GM20000 (cell line): ENCODE results near the gene RTKN.

Experiments
- DNase-seq: peaks from one replicate; pipeline ENCODE4 v3.0.0; 2012; ENCODE audit warnings: low spot score
- TF ChIP-seq, protein P1 (sequence below): IDR thresholded peaks from 2 replicates; pipeline ENCODE4 v1.5.1; 2012; ENCODE audit warnings: mild to moderate bottlenecking, control low read depth; ENCODE audit errors: extremely low read depth, missing control alignments

RTKN gene

DNA sequence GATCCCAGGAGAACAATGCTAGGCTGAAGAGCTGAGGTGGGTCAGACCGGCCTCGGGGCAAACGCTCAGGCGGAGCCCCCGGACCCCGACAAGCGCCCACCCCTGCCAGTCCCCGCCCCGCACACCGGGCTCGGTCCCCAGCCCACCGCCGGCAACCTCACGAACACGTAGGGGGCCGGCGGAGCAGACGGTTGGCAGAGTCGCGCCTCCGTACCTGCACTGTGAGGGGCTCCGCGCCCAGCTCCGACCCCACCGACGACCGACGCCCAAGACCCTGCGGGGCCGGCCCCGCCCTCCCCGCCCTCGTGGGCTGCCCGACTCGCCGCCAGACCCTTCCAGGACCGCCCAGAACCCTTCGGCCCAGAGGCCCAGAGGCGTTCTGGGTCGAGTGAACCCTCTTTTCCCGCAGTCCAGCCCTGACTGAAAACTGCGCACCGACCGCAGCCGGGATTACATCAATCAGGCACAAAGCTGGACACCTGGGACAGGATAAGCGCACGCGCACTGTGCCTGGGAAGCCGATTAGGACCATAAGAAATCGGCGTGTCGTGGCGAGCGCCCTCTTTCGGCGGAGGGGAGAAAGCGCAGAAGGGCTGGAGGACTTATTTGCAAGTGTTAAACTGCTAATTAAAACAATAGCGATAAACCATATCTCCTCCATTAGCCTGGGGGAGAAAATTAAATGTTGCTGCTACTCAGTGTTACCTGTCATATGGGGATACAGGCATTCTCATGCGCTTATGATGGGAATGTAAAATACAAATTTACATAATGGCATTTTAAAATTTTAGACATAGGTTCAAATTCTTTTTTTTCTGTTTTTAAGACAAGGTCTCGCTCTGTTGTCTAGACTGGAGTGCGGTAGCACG lies 49.9 kb downstream of the RTKN start:
- peak; percentile 96 for DNase-seq

DNA sequence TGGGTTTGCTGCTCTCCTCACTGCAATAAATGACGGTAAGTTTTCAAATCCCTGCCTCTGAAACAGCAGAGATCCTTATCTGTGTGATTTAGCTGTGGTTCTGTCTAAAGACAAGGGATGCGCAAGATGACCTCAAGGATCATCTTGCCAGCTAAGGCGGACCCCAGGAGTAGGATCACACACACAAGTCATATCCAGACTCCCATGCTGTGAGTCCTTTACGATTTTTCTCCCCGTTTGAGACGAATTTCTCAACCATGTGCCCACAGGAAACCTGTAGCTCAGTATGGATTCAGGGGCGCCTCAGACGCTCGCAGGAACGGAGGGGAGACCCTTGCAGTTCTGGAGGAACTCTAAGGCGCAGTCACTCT lies 50.5 kb downstream of the RTKN start:
- no peak for DNase-seq
- TF ChIP-seq, protein P1, sequence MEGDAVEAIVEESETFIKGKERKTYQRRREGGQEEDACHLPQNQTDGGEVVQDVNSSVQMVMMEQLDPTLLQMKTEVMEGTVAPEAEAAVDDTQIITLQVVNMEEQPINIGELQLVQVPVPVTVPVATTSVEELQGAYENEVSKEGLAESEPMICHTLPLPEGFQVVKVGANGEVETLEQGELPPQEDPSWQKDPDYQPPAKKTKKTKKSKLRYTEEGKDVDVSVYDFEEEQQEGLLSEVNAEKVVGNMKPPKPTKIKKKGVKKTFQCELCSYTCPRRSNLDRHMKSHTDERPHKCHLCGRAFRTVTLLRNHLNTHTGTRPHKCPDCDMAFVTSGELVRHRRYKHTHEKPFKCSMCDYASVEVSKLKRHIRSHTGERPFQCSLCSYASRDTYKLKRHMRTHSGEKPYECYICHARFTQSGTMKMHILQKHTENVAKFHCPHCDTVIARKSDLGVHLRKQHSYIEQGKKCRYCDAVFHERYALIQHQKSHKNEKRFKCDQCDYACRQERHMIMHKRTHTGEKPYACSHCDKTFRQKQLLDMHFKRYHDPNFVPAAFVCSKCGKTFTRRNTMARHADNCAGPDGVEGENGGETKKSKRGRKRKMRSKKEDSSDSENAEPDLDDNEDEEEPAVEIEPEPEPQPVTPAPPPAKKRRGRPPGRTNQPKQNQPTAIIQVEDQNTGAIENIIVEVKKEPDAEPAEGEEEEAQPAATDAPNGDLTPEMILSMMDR: no peak

More for the DNA sequence above, 49.9 kb downstream of the RTKN start:
- TF ChIP-seq, protein P1: peak; percentile 96

DNA sequence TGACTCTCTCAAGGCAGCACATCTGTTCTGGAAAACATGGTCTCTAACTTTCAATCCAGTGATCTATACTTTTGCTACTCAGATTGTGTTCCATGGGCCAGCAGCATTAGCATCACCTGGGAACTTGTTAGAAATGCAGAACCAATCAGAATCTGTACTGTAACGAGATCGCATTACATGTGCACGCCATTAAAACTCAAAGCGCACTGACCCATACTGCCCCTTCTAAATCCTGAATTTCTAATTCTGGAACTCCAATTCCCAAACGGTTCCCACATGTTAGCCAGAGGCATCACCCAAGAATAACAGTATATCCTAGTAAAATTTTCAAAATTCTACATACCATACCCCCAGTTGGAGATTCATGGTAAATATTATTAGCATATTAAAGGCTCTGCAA lies 51.1 kb downstream of the RTKN start:
- TF ChIP-seq, protein P1: no peak
- DNase-seq: no peak

DNA sequence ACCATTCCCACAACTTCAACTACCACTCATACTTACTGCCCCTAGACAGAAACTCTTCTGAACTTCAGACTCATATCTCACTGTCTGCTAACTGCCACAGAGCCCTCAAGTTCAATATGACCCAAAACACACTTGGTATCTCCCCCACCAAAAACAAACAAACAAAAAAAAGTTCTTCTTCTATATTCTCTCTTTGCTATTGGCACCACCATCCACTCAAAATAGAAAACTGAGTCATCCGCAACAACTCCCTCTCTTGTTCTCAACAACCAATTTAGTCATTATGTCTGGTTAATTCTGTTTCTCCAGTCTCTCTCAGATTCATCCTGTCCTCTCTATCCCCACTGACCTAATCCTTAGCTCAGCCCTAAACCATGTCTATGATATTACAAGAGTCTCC lies 54.4 kb downstream of the RTKN start:
- TF ChIP-seq, protein P1: no peak
- no peak for DNase-seq

DNA sequence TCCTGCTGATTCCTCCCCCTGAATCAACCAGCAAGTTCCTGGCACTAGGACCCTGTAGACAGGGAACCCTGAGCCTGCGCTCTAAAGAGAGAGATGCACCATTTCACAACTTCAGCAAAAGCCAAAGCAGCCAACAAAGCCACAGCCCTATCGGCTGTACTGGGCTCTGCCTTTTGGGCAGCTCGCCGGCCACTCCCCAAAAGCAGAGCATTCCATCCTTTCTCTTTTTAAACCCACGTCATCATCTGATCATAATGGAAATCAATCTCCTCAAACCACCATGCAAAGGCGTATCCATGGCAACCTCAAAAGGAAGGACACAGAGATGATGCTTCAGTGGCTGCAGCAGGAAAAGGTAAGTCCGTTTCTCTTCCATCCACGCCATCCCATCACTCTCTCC lies 56.3 kb downstream of the RTKN start:
- DNase-seq: no peak

DNA sequence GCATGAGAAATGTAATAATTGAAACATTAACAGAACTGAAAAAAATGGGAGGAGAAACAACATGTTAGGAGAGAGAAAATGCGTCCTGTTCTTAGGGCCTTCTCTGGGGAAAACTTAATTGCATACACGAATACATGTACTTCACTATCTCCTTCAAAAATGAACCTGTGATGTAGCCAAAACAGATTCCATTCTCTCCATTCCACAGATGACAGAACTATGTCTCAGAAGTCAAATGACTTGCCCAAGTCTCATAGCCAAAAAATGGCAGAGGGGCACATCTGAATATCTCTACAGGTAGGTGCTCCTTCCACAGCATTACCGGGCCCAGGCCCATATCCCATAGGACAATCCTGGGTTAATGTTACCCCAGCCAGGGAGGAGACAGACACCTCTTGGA lies 57.7 kb downstream of the RTKN start:
- TF ChIP-seq, protein P1: no peak
- DNase-seq: no peak

More for the DNA sequence above, 56.3 kb downstream of the RTKN start:
- TF ChIP-seq, protein P1: no peak

DNA sequence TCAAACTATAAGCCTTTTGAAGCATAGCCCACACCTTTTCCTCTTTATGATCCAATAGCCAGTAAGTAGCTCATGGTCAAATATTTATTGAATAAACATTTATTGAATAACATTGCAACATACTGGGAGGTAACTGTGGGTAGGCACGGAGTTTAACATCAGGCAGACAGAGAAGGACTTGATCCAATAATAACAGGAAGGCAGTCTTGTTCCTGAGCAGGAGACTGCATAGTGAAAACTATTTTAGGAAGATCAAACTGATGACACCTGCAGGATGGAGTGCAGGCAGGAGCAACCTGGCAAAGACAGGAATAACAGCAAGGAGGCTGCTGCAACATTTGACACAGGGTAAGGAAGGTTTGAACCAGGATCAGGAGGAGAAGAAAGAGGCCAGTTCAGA lies 58.5 kb downstream of the RTKN start:
- TF ChIP-seq, protein P1: no peak
- no peak for DNase-seq
